HepG2 (cell line): ENCODE data around the gene CHRNB4. TPM values are rescaled to one million over a fixed set of nuclear protein-coding genes. Genes with fewer than 3 reads are reported as not detected.
"Not testable (repeated sequence)": the region's sequence is repeated elsewhere in the genome, so short reads cannot be mapped to it uniquely, and the experiment has no call there.

Experiments used
- ATAC-seq: fragments of 200-7000 bp; cut with Tn5 transposase; 3 replicates; pipeline ENCODE4 v1.9.1; 2020; ENCODE audit warnings: mild to moderate bottlenecking, moderate library complexity
- BruUV-seq: library from RNA; stranded (reverse); fragments of 400-500 nt; replicated peaks from 2 replicates; lab custom pipeline; 2021; lab: Mats Ljungman, UMichigan
- CTCF ChIA-PET: fragments of 300-600 bp; formaldehyde crosslinking; extraction: SDS; loops from one replicate; lab custom pipeline; 2021; ENCODE audit warnings: low total read pairs, inconsistent platforms, low intra/inter-chr PET ratio; lab: Yijun Ruan, JAX
- POLR2A ChIA-PET: fragments of 350-600 bp; sonication (Branson Sonifier 250); formaldehyde crosslinking; loops from one replicate; lab custom pipeline; 2020; ENCODE audit warnings: antibody characterized with exemption, inconsistent platforms; lab: Yijun Ruan, JAX
- DNase-seq: peaks from one replicate; pipeline ENCODE4 v3.0.0-alpha.2; 2015; ENCODE audit warnings: low spot score
- FAIRE-seq: peaks from 3 replicates; lab custom pipeline; 2011; peaks lifted over from hg19 to GRCh38; lab: Jason Lieb, UNC
- H2AFZ ChIP-seq: one replicate; pipeline ENCODE4 v1.6.1; 2011; ENCODE audit warnings: low read length, inconsistent platforms
- H3K27ac ChIP-seq: fragments of 300-600 bp; 3 replicates; pipeline ENCODE4 v1.8.0; 2011; ENCODE audit warnings: mixed run types, mild to moderate bottlenecking, mixed read lengths, low read length, inconsistent platforms; ENCODE audit not compliant: insufficient read depth; ENCODE audit errors: extremely low read length
- H3K27me3 ChIP-seq, 2 experiments: fragments of 200-600 bp in 1 of 2; 2 replicates in 1 of 2; 3 replicates in 1 of 2; pipeline versions ENCODE4 v1.6.0 to v1.8.0; 2011; ENCODE audit warnings: low read length in 2 of 2, mild to moderate bottlenecking in 2 of 2, moderate library complexity in 2 of 2, inconsistent platforms in 1 of 2; ENCODE audit not compliant: insufficient read depth in 2 of 2, control insufficient read depth in 1 of 2
- H3K36me3 ChIP-seq, 2 experiments: fragments of 200-600 bp in 1 of 2; replicated peaks in 1 of 2; 2 replicates in 1 of 2; 3 replicates in 1 of 2; pipeline versions ENCODE4 v1.5.1 to v1.8.0; 2011; ENCODE audit warnings: low read length in 2 of 2, inconsistent platforms in 1 of 2; ENCODE audit not compliant: insufficient read depth in 2 of 2, control insufficient read depth in 1 of 2
- H3K4me1 ChIP-seq: 2 replicates; pipeline ENCODE4 v1.5.1; 2012; ENCODE audit warnings: low read length, inconsistent platforms; ENCODE audit not compliant: insufficient read depth
- H3K4me2 ChIP-seq: 2 replicates; pipeline ENCODE4 v1.6.0; 2011; ENCODE audit warnings: low read depth, low read length, inconsistent platforms
- H3K4me3 ChIP-seq, 3 experiments: fragments of 200-600 bp in 1 of 3; sonication (generic), shearing (Covaris generic) in 1 of 3; replicated peaks in 1 of 3; 2 replicates each; pipeline ENCODE4 v1.5.1; 2011 to 2016; ENCODE audit warnings: low read length in 3 of 3, inconsistent platforms in 2 of 3, low read depth in 2 of 3, mild to moderate bottlenecking in 2 of 3, control low read depth in 1 of 3, mixed read lengths in 1 of 3; ENCODE audit not compliant: insufficient read depth in 1 of 3
- H3K79me2 ChIP-seq: one replicate; pipeline ENCODE4 v1.6.1; 2011; ENCODE audit warnings: low read length, inconsistent platforms; ENCODE audit not compliant: insufficient read depth
- H3K9ac ChIP-seq: 2 replicates; pipeline ENCODE4 v1.6.0; 2011; ENCODE audit warnings: mild to moderate bottlenecking, low read depth, low read length, inconsistent platforms; ENCODE audit not compliant: insufficient read depth
- H3K9me3 ChIP-seq: 2 replicates; pipeline ENCODE4 v1.5.1; 2012; ENCODE audit warnings: mild to moderate bottlenecking, low read length
- H4K20me1 ChIP-seq: 2 replicates; pipeline ENCODE4 v1.6.0; 2011; ENCODE audit warnings: inconsistent platforms, mild to moderate bottlenecking, low read length, moderate library complexity; ENCODE audit not compliant: insufficient read depth
- DMAP1 ChIP-seq: IDR thresholded peaks from 2 replicates; pipeline ENCODE4 v1.6.1; 2016
- ELF3 ChIP-seq: IDR thresholded peaks from 2 replicates; pipeline ENCODE4 v1.6.1; 2016; ENCODE audit warnings: missing genetic modification reagents, missing compliant biosample characterization
- EZH2 ChIP-seq: conservative IDR thresholded peaks from 2 replicates; pipeline ENCODE4 v1.6.1; 2012; ENCODE audit warnings: mild to moderate bottlenecking, low read depth, low read length, moderate library complexity
- KAT7 ChIP-seq: IDR thresholded peaks from 2 replicates; pipeline ENCODE4 v1.6.1; 2018; ENCODE audit warnings: borderline replicate concordance, missing compliant biosample characterization
- KLF15 ChIP-seq: sonication (generic); formaldehyde crosslinking; IDR thresholded peaks from 2 replicates; pipeline ENCODE4 v1.8.1; 2023; ENCODE audit warnings: borderline replicate concordance, mild to moderate bottlenecking, inconsistent platforms, missing genetic modification reagents, mixed read lengths
- TMF1 ChIP-seq: sonication (generic); formaldehyde crosslinking; IDR thresholded peaks from 2 replicates; pipeline ENCODE4 v1.8.1; 2022; ENCODE audit warnings: low read depth, missing genetic modification reagents
- TRIM24 ChIP-seq: sonication (generic); formaldehyde crosslinking; IDR thresholded peaks from 2 replicates; pipeline ENCODE4 v1.8.0; 2022; ENCODE audit warnings: mild to moderate bottlenecking, missing genetic modification reagents
- ZFP1 ChIP-seq: IDR thresholded peaks from 2 replicates; pipeline ENCODE4 v1.6.1; 2016
- ZFP90 ChIP-seq: sonication (generic); formaldehyde crosslinking; IDR thresholded peaks from 2 replicates; pipeline ENCODE4 v1.8.0; 2022; ENCODE audit warnings: missing genetic modification reagents, mild to moderate bottlenecking, inconsistent platforms, borderline replicate concordance
- WGBS: methylation state at CpG from one replicate; pipeline ENCODE4 v1.1.6; 2017; ENCODE audit warnings: low lambda C conversion rate; 5-methylcytosine and 5-hydroxymethylcytosine counted together
- in situ Hi-C: cut with HindIII; loops from 2 replicates; pipeline ENCODE4 v1.10.0; 2017; ENCODE audit warnings: low pct_unique_long_range_greater_than_20kb; ENCODE audit not compliant: extremely low pct_ligation_motif_present
- intact Hi-C: fragments of 100-400 bp; cut with micrococcal nuclease; formaldehyde crosslinking; loops from one replicate; pipeline ENCODE4 v1.10.0; 2022; ENCODE audit not compliant: unreplicated experiment
- polyA plus RNA-seq, 8 experiments: library from polyadenylated mRNA; depleted of rRNA in 3 of 8; stranded (reverse) in 7 of 8; unstranded in 1 of 8; fragments of >200 nt; fragmentation: Illumina TruSeq in 4 of 8; extraction: Trizol in 4 of 8; gene quantifications; 2 replicates each; pipeline versions ENCODE4 v1.2.1 to v1.2.3, GENCODE V29; 2011 to 2016; ENCODE audit warnings: low read depth in 4 of 8, missing spikeins in 1 of 8, mixed read lengths in 1 of 8; ENCODE audit not compliant: insufficient read depth in 1 of 8
- total RNA-seq, 5 experiments: library from RNA; depleted of rRNA; stranded (reverse); fragments of >200 nt; fragmentation: Illumina TruSeq; extraction: Trizol; gene quantifications; 2 replicates each; pipeline ENCODE4 v1.2.3, GENCODE V29; 2016; ENCODE audit warnings: low read depth in 1 of 5
- TF ChIP-seq, protein P1 (sequence below): sonication (generic); formaldehyde crosslinking; IDR thresholded peaks from 2 replicates; pipeline ENCODE4 v1.9.0; 2021; ENCODE audit warnings: missing genetic modification reagents, borderline replicate concordance
- TF ChIP-seq, protein P2 (sequence below): IDR thresholded peaks from 2 replicates; pipeline ENCODE4 v1.6.1; 2016; ENCODE audit warnings: low read depth, borderline replicate concordance
- TF ChIP-seq, protein P3 (sequence below): IDR thresholded peaks from 2 replicates; pipeline ENCODE4 v1.6.1; 2016; ENCODE audit warnings: mild to moderate bottlenecking, missing biosample characterization, missing genetic modification reagents

The CHRNB4 gene
- total and polyA plus RNA-seq, 2 of the 13 experiments (the other 11 are each of a cell fraction or from before 2014, with no cell fraction given) = not detected

DNA sequence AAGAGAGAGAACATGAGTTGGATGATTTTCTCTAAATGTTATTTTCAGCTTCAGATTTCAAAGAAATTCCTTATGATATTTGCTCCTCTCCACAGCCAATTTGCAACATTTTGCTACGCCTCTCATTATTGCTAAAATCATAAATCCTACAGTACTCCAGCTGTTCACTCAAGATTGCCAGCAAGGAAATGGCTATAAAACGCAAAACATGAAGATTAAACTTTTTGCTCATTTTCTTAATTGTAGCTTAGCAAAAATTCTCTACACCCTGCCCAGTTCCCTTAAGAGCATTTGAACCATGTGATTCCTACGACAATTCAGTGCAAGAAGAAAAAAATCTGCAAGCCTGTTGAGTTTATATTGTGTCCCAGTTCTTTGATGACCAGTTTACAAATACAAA, 27.0 kb downstream of the CHRNB4 start:
- Histone ChIP-seq H2AFZ (no peak overlapping the region), H3K9me3 (no peaks in the 10 kb centered on the region), H3K27ac (no peak overlapping the region), H3K27me3 (peaks cover 0 to 4% of the 10 kb centered on the region in 2 experiments; a peak in 3 of 5 replicates), H3K9ac (no peak overlapping the region), H3K4me2 (no peak overlapping the region), H3K4me3 (no peak overlapping the region), H3K79me2 (no peaks in the 10 kb centered on the region), H4K20me1 (no peaks in the 10 kb centered on the region), H3K4me1 (no peaks in the 10 kb centered on the region), H3K36me3 (no peaks in the 10 kb centered on the region)
- 15% methylated on average over 3 of the region's 3 CpGs for WGBS
- ChIA-PET POLR2A (no interaction called here), CTCF (no interaction called here)
- in situ Hi-C loops (no loop called here), intact Hi-C loops (no loop called here)
- no peak for ATAC-seq
- no peak for FAIRE-seq
- no peak for DNase-seq
- BruUV-seq = no TSS peak
- TF ChIP-seq, protein P1, sequence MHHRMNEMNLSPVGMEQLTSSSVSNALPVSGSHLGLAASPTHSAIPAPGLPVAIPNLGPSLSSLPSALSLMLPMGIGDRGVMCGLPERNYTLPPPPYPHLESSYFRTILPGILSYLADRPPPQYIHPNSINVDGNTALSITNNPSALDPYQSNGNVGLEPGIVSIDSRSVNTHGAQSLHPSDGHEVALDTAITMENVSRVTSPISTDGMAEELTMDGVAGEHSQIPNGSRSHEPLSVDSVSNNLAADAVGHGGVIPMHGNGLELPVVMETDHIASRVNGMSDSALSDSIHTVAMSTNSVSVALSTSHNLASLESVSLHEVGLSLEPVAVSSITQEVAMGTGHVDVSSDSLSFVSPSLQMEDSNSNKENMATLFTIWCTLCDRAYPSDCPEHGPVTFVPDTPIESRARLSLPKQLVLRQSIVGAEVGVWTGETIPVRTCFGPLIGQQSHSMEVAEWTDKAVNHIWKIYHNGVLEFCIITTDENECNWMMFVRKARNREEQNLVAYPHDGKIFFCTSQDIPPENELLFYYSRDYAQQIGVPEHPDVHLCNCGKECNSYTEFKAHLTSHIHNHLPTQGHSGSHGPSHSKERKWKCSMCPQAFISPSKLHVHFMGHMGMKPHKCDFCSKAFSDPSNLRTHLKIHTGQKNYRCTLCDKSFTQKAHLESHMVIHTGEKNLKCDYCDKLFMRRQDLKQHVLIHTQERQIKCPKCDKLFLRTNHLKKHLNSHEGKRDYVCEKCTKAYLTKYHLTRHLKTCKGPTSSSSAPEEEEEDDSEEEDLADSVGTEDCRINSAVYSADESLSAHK (CRISPR knock-in tag) = no peak
- no peak for TF ChIP-seq TMF1 (CRISPR knock-in tag)
- TF ChIP-seq ZFP1 (CRISPR knock-in tag) = no peak
- TF ChIP-seq ELF3 (CRISPR knock-in tag) = no peak
- no peak for TF ChIP-seq EZH2
- no peak for TF ChIP-seq KLF15 (CRISPR knock-in tag)
- no peak for TF ChIP-seq ZFP90 (CRISPR knock-in tag)
- TF ChIP-seq TRIM24 (CRISPR knock-in tag) = no peak
- TF ChIP-seq, protein P2, sequence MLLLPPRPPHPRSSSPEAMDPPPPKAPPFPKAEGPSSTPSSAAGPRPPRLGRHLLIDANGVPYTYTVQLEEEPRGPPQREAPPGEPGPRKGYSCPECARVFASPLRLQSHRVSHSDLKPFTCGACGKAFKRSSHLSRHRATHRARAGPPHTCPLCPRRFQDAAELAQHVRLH = no peak
- TF ChIP-seq, protein P3, sequence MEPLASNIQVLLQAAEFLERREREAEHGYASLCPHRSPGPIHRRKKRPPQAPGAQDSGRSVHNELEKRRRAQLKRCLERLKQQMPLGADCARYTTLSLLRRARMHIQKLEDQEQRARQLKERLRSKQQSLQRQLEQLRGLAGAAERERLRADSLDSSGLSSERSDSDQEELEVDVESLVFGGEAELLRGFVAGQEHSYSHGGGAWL = no peak
- no peak for TF ChIP-seq DMAP1
- TF ChIP-seq KAT7 (CRISPR knock-in tag) = no peak

DNA sequence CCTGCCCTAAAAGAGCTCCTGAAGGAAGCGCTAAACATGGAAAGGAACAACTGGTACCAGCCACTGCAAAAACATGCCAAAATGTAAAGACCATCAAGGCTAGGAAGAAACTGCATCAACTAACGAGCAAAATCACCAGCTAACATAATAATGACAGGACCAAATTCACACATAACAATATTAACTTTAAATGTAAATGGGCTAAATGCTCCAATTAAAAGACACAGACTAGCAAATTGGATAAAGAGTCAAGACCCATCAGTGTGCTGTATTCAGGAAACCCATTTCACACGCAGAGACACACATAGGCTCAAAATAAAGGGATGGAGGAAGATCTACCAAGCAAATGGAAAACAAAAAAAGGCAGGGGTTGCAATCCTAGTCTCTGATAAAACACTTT, 31.5 kb downstream of the CHRNB4 start:
- BruUV-seq, H3K4me3 ChIP-seq, H3K27ac ChIP-seq, ATAC-seq, in situ Hi-C loops, H3K9ac ChIP-seq, H2AFZ ChIP-seq, H3K9me3 ChIP-seq, H3K27me3 ChIP-seq, H4K20me1 ChIP-seq, FAIRE-seq, DNase-seq, H3K36me3 ChIP-seq, CTCF ChIA-PET, POLR2A ChIA-PET, H3K4me2 ChIP-seq, H3K79me2 ChIP-seq, intact Hi-C loops, H3K4me1 ChIP-seq: not testable (repeated sequence)
- 33% methylated on average over 3 of the region's 3 CpGs for WGBS
